Hematopoietic multipotent progenitor cell treated with erythropoietin and hydrocortisone succinate and interleukin-3 and kit ligand, for 8 days (in vitro differentiated cells): ENCODE measurements around the gene DAND5.

Experiments
- DNase-seq: peaks from one replicate; pipeline ENCODE4 v3.0.0-alpha.2; 2015

DAND5 gene

GRCh38 chr19:12969292-12969988, at the start of gene DAND5:
DAND5 (plus strand) TSS chr19:12969576; CDS start chr19:12969661, 85 bp downstream.
- DNase-seq = peak; percentile 51

GRCh38 chr19:12921047-12921446, 48.3 kb upstream of the DAND5 start:
- no peak for DNase-seq

GRCh38 chr19:12922959-12923358, 46.4 kb upstream of the DAND5 start:
- no peak for DNase-seq

GRCh38 chr19:12924621-12925310, 44.6 kb upstream of the DAND5 start:
- no peak for DNase-seq

GRCh38 chr19:12930002-12930645, 39.3 kb upstream of the DAND5 start:
- DNase-seq = no peak

GRCh38 chr19:12932392-12933286, 36.7 kb upstream of the DAND5 start:
- DNase-seq = peak; percentile 25

GRCh38 chr19:12933287-12934072, 35.9 kb upstream of the DAND5 start, which contains the start of gene FARSA:
FARSA (minus strand) TSS chr19:12933711; CDS start chr19:12933696, 15 bp downstream.
- peak; percentile 93 for DNase-seq

- no peak for DNase-seq
Measured at GRCh38 chr19:12935071-12935470, 34.3 kb upstream of the DAND5 start.

GRCh38 chr19:12936582-12936981, 32.8 kb upstream of the DAND5 start:
- DNase-seq = peak; percentile 30

GRCh38 chr19:12937093-12937926, 32.1 kb upstream of the DAND5 start:
- peak; percentile 84 for DNase-seq

- peak; percentile 100 for DNase-seq
Measured at GRCh38 chr19:12937927-12938778, 31.2 kb upstream of the DAND5 start, which contains the start of gene CALR. CALR (plus strand) TSS chr19:12938609; CDS start chr19:12938680, 71 bp downstream.

- peak; percentile 60 for DNase-seq
Measured at GRCh38 chr19:12938779-12939601, 30.4 kb upstream of the DAND5 start.

- DNase-seq = peak; percentile 16
Measured at GRCh38 chr19:12939975-12940423, 29.4 kb upstream of the DAND5 start.

- DNase-seq = no peak
Measured at GRCh38 chr19:12940897-12941296, 28.5 kb upstream of the DAND5 start.

GRCh38 chr19:12943437-12944044, 25.8 kb upstream of the DAND5 start:
- DNase-seq = no peak

- no peak for DNase-seq
Measured at GRCh38 chr19:12944104-12944674, 25.2 kb upstream of the DAND5 start.

- DNase-seq = peak; percentile 98
Measured at GRCh38 chr19:12945479-12946091, 23.8 kb upstream of the DAND5 start, which contains the start of gene RAD23A. RAD23A (plus strand) TSS chr19:12945862; CDS start chr19:12945949, 87 bp downstream.
